ENCODE measurements around the gene ANAPC1.
"Not testable (repeated sequence)": the region's sequence is repeated elsewhere in the genome, so short reads cannot be mapped to it uniquely, and the experiment has no call there.

GRCh38 chr2:111735420-111735819 is 148.6 kb downstream of the ANAPC1 start:
- TF ChIP-seq RFX5 (IDR thresholded peaks at IDR 0.05; ENCODE audit: low read length); POLR2AphosphoS5 (IDR thresholded peaks at IDR 0.05; ENCODE audit: low read depth, low read length); CHD2 (IDR thresholded peaks at IDR 0.05; ENCODE audit: low read length, partially characterized antibody); CTCF (IDR thresholded peaks at IDR 0.05); YY1 (IDR thresholded peaks at IDR 0.05; ENCODE audit: low read depth); JUND (IDR thresholded peaks at IDR 0.05); FOSL2 (IDR thresholded peaks at IDR 0.05; ENCODE audit: borderline replicate concordance, low read depth); MAX (IDR thresholded peaks at IDR 0.05; ENCODE audit: low read depth); USF1 (IDR thresholded peaks at IDR 0.05; ENCODE audit: borderline replicate concordance, low read depth); RAD21 (IDR thresholded peaks at IDR 0.05; ENCODE audit: low read length); FOXJ3 (CRISPR knock-in tag; IDR thresholded peaks at IDR 0.05); MXI1 (IDR thresholded peaks at IDR 0.05; ENCODE audit: low read depth, low read length): not testable (repeated sequence)

Data from SK-N-SH (cell line).